SU-DHL-6 (cell line): Measurements from ENCODE around the gene DPP8.

Experiments
- H2AFZ ChIP-seq: fragments of 200-600 bp; sonication (generic); 2 replicates; pipeline ENCODE4 v1.6.1; 2014; ENCODE audit warnings: low read depth, mild to moderate bottlenecking, moderate library complexity, mixed read lengths, antibody characterized with exemption, low read length; ENCODE audit not compliant: severe bottlenecking
- H3F3A ChIP-seq: fragments of 200-600 bp; shearing (Covaris generic); 2 replicates; pipeline ENCODE4 v1.6.0; 2016; ENCODE audit warnings: antibody characterized with exemption, mild to moderate bottlenecking; ENCODE audit not compliant: insufficient read depth
- H3K27ac ChIP-seq: fragments of 200-600 bp; sonication (generic); 2 replicates; pipeline ENCODE4 v1.5.1; 2016; ENCODE audit warnings: low read depth, mild to moderate bottlenecking, low read length, moderate library complexity, mixed read lengths
- H3K27me3 ChIP-seq: fragments of 200-600 bp; sonication (generic), shearing (Covaris generic); 2 replicates; pipeline ENCODE4 v1.6.0; 2014; ENCODE audit warnings: mild to moderate bottlenecking, low read length
- H3K36me3 ChIP-seq: fragments of 200-600 bp; sonication (generic); 2 replicates; pipeline ENCODE4 v1.6.1; 2014; ENCODE audit warnings: mild to moderate bottlenecking, low read length, mixed read lengths
- H3K4me2 ChIP-seq: fragments of 300-600, 200-600 bp; shearing (Covaris generic), sonication (generic); 2 replicates; pipeline ENCODE4 v1.6.0; 2014; ENCODE audit warnings: low read length, low read depth, mild to moderate bottlenecking; ENCODE audit not compliant: poor library complexity, severe bottlenecking
- H3K4me3 ChIP-seq: fragments of 200-600 bp; sonication (generic); 2 replicates; pipeline ENCODE4 v1.5.1; 2014; ENCODE audit warnings: antibody characterized with exemption, low read length, mild to moderate bottlenecking, mixed read lengths; ENCODE audit not compliant: insufficient read depth, poor library complexity, severe bottlenecking
- H3K79me2 ChIP-seq: fragments of 200-600 bp; sonication (generic); 2 replicates; pipeline ENCODE4 v1.6.1; 2014; ENCODE audit warnings: mild to moderate bottlenecking, low read length, moderate library complexity; ENCODE audit not compliant: insufficient read depth
- H3K9ac ChIP-seq: fragments of 200-600 bp; sonication (generic); 2 replicates; pipeline ENCODE4 v1.7.0; 2014; ENCODE audit warnings: mild to moderate bottlenecking, low read length
- H3K9me2 ChIP-seq: fragments of 200-600 bp; sonication (generic); replicated peaks from 2 replicates; pipeline ENCODE4 v1.6.1; 2014; ENCODE audit warnings: low read length; ENCODE audit not compliant: insufficient read depth
- H3K9me3 ChIP-seq: fragments of 200-600 bp; sonication (generic); 2 replicates; pipeline ENCODE4 v1.6.1; 2014; ENCODE audit warnings: low read length, mixed read lengths; ENCODE audit not compliant: insufficient read depth
- H4K20me1 ChIP-seq: fragments of 200-600 bp; sonication (generic); 2 replicates; pipeline ENCODE4 v1.6.1; 2014; ENCODE audit warnings: low read depth, mild to moderate bottlenecking, antibody characterized with exemption, low read length, moderate library complexity, mixed read lengths
- EZH2phosphoT487 ChIP-seq: fragments of 200-600 bp; sonication (generic), shearing (Covaris generic); conservative IDR thresholded peaks from 2 replicates; pipeline ENCODE4 v1.6.1; 2018; ENCODE audit warnings: mild to moderate bottlenecking, antibody characterized with exemption, low read length, moderate library complexity, mixed read lengths
- TF ChIP-seq, protein P1 (sequence below): fragments of 200-600 bp; sonication (generic); IDR thresholded peaks from one replicate; pipeline ENCODE4 v1.5.1; 2017; ENCODE audit warnings: antibody characterized with exemption, mild to moderate bottlenecking, low read length, moderate library complexity; ENCODE audit not compliant: insufficient read depth, poor library complexity, severe bottlenecking

The DPP8 gene

GRCh38 chr15:65530318-65531111, 13.0 kb upstream of the DPP8 start, which contains the start of gene HACD3:
TSS of gene HACD3 (plus strand) at chr15:65530463. CDS start at chr15:65530632, 169 bp downstream.
- H3K79me2 ChIP-seq = peaks cover 52% of the 10 kb centered on the region
- peak within 1 kb of the TSS; percentile 93 for H2AFZ ChIP-seq
- H3F3A ChIP-seq = no peaks in the 10 kb centered on the region; the same call in 1 of the 2 replicates
- no peaks in the 10 kb centered on the region for H3K27me3 ChIP-seq
- H3K9me2 ChIP-seq = no peaks in the 10 kb centered on the region
- H3K36me3 ChIP-seq = no peaks in the 10 kb centered on the region
- peak within 1 kb of the TSS; percentile 88 for H3K4me3 ChIP-seq
- peak within 1 kb of the TSS; percentile 69 for H3K4me2 ChIP-seq
- H3K9ac ChIP-seq = peak within 1 kb of the TSS; percentile 98
- H4K20me1 ChIP-seq = no peaks in the 10 kb centered on the region
- H3K27ac ChIP-seq = peak within 1 kb of the TSS; percentile 69
- TF ChIP-seq, protein P1, sequence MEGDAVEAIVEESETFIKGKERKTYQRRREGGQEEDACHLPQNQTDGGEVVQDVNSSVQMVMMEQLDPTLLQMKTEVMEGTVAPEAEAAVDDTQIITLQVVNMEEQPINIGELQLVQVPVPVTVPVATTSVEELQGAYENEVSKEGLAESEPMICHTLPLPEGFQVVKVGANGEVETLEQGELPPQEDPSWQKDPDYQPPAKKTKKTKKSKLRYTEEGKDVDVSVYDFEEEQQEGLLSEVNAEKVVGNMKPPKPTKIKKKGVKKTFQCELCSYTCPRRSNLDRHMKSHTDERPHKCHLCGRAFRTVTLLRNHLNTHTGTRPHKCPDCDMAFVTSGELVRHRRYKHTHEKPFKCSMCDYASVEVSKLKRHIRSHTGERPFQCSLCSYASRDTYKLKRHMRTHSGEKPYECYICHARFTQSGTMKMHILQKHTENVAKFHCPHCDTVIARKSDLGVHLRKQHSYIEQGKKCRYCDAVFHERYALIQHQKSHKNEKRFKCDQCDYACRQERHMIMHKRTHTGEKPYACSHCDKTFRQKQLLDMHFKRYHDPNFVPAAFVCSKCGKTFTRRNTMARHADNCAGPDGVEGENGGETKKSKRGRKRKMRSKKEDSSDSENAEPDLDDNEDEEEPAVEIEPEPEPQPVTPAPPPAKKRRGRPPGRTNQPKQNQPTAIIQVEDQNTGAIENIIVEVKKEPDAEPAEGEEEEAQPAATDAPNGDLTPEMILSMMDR = no peak
- no peak for TF ChIP-seq EZH2phosphoT487
- no peaks in the 10 kb centered on the region for H3K9me3 ChIP-seq

DNA sequence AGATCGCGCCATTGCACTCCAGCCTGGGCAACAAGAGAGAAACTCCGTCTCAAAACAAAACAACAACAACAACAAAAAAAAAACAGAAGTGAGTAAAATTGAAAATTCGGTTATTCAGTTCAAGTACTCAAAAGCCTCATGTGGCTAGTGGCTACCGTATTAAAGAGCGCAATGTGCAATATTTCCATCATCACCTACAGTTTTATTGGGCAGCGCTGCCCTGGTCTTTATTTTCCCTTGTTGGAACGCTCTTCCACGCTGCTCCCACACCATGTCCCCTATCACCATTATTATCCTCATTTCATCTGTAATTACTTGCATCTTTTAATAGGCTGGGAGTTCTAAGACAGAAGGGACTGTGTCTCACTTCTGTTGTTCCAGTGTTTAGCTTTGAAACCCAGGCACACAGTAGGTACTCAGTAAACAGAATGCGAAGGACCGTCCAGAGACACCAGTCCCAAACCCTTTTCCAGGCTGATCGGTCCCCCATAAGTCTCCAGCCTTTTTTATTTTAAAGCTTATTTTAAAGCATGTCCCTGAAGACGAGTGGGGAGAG, 12.4 kb upstream of the DPP8 start:
- H3K27ac ChIP-seq = peak overlapping the region; percentile 30
- peaks cover 45% of the 10 kb centered on the region for H3K79me2 ChIP-seq
- peak overlapping the region; percentile 69 for H3K4me2 ChIP-seq
- peak overlapping the region; percentile 98 for H3K9ac ChIP-seq
- no peaks in the 10 kb centered on the region for H4K20me1 ChIP-seq
- peak overlapping the region; percentile 89 for H2AFZ ChIP-seq
- peak overlapping the region; percentile 88 for H3K4me3 ChIP-seq
- TF ChIP-seq, protein P1 = no peak
- no peak for TF ChIP-seq EZH2phosphoT487
- H3K9me2 ChIP-seq = no peaks in the 10 kb centered on the region
- H3F3A ChIP-seq = no peaks in the 10 kb centered on the region; the same call in 1 of the 2 replicates
- H3K36me3 ChIP-seq = no peaks in the 10 kb centered on the region
- H3K9me3 ChIP-seq = no peaks in the 10 kb centered on the region
- H3K27me3 ChIP-seq = no peaks in the 10 kb centered on the region

GRCh38 chr15:65528461-65529060, 11.1 kb upstream of the DPP8 start:
- no peaks in the 10 kb centered on the region for H3K9me3 ChIP-seq
- no peaks in the 10 kb centered on the region; the same call in 1 of the 2 replicates for H3F3A ChIP-seq
- H3K9ac ChIP-seq = no peak overlapping the region
- TF ChIP-seq, protein P1 = no peak
- no peak for TF ChIP-seq EZH2phosphoT487
- H3K9me2 ChIP-seq = no peaks in the 10 kb centered on the region
- no peaks in the 10 kb centered on the region for H3K27me3 ChIP-seq
- H3K79me2 ChIP-seq = peaks cover 32% of the 10 kb centered on the region
- no peak overlapping the region for H2AFZ ChIP-seq
- no peak overlapping the region for H3K4me3 ChIP-seq
- H3K4me2 ChIP-seq = no peak overlapping the region
- no peaks in the 10 kb centered on the region for H4K20me1 ChIP-seq
- H3K27ac ChIP-seq = no peak overlapping the region
- no peaks in the 10 kb centered on the region for H3K36me3 ChIP-seq
